Stimulated activated CD4-positive, alpha-beta T cell treated with anti-CD3 and anti-CD28 coated beads, Interleukin-12 subunit alpha, Interleukin-12 subunit beta, amount 100 ng/mL, for 4 hours (primary cell): ENCODE results near the gene CLIP4.

ENCODE experiments used
- DNase-seq: peaks from one replicate; pipeline ENCODE4 v3.0.0-alpha.2; 2020

CLIP4 gene

DNA sequence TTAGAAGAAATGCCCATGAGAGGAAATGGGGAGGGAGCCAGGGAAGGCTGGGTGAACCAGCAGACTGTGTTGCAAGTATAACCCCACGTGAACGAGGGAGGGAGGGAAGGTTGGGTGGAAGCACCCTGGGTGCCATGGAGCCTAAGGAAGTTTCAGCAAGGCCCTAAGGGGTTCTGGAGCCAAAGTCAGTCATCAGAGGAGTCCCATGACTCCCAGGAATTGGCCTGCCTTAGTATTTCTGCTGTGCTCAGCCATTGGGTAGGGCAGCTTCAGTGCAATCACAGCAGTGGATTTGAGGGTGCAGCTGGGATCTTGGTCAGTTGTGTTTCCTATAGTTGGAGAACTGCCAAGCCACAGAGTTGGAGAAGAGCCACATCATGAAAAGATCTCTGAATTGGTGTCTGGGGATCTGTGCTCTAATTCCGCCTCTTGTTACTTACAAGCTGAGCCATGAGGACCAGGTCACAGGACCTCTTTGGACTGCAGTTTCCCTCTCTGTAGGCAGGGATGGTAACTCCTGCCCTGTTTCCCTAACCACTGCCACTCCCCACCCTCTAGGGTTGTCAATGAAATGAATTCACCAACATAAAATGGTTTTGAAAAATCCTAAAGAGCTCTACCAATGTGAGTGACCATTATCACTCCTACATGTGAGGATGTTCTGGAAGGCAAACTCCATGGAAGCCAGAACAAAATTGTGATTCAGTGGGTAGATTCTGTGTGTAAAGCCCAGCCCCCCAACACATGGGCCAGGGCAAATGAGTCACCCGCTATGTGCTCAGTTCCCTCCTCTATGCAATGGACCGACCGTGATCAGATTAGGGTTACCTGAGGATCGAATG lies 108.9 kb downstream of the CLIP4 start:
- no peak for DNase-seq

GRCh38 chr2:29224693-29225551 lies 109.7 kb downstream of the CLIP4 start:
- no peak for DNase-seq

- DNase-seq, result no peak
These were observed 110.6 kb downstream of the CLIP4 start for GRCh38 chr2:29225814-29226213.

DNA sequence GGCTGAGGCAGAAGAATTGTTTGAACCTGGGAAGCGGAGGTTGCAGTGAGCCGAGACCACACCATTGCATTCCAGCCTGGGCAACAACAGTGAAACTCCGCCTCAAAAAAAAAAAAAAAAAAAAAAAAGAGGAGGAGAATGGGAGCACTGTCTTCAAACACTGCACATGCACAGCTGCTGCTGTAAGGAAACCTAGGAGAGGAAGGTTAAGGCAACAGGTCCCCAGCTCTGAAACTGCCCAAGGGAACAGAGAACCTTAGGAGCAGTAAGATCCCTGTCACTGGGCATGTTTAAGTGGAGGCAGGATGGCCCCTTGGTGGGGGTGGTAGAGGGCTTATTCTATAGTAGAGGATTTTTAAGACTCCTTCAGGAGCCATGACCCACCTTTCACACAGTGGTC lies 111.2 kb downstream of the CLIP4 start:
- DNase-seq, result no peak

GRCh38 chr2:29226808-29227207 lies 111.6 kb downstream of the CLIP4 start:
- no peak for DNase-seq

DNA sequence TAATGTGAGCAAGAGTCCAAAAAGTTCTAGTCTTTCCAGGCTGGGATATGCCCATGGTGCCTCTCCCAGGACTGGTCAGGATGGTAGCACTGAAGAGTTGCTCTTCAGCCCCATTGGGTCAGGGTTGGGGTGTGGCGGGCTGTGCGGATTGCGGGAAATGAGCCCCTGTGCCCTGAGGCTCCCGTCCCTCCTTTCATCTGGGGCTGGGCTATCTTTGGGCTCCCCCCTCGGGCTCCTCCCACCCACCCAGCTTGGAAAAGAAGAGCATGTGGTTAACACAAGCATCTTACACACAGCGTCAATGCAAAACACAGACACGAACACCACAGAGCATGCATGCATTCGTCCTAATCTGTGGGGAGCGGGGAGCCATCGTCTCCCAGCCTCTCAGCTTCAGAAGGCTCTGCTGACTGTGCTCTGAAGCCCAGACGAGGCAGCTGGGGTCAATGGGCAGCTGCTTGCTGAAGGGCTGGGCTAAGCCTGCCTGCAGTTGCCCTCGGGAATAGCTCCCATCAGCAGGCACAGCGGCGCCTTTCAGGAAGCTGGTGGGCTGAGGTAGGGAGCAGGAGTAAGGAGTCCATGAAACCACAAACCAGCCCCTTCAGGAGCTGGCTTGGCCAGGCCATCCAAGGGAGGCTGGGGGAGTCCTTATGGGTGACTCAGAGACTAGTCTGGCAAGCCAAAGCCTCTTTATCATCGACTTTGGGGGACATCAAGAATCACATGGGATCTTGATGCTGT lies 112.9 kb downstream of the CLIP4 start:
- no peak for DNase-seq

DNA sequence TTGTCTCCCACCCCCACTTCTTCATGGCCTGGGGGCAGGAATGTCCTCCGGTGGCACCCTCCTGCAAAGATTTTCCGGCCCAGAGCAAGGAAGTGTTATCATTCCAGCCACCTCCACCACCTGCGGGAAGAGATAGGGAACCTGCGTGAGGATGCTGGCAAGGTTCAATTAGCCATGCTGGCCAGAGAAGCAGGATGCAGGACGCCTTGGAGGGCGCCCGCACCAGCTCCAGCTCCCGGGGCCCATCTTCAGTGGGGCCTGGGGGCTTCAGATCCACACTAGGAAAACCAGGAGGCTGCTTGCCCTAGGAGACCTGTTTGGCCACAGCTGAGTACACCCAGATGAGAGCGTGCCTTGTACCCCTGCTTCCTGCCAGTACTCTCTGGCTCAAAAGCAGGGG lies 113.7 kb downstream of the CLIP4 start:
- no peak for DNase-seq

GRCh38 chr2:29229640-29230039 lies 114.4 kb downstream of the CLIP4 start:
- DNase-seq, result no peak

DNA sequence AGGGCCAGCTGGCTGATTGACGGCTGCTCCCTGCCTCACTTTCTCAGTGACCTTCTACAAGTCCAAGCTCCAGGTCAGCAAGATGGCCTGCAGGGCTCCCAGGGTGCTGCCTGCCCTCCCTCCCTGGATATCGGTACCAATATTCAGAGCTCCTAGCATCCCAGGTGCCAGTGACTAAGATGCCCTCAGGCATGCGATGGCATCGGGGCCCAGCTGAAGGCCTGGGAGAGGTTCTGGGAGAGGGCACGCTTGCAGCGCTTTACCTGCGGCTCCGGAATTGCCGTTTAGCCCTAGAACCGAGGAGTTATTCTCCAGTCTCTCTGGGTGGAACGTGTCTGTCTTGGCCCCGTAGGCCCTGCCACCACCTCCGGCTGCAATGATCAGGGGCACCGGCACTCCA lies 116.8 kb downstream of the CLIP4 start:
- no peak for DNase-seq

- DNase-seq, result no peak
These were observed 118.2 kb downstream of the CLIP4 start for GRCh38 chr2:29233428-29233827.

DNA sequence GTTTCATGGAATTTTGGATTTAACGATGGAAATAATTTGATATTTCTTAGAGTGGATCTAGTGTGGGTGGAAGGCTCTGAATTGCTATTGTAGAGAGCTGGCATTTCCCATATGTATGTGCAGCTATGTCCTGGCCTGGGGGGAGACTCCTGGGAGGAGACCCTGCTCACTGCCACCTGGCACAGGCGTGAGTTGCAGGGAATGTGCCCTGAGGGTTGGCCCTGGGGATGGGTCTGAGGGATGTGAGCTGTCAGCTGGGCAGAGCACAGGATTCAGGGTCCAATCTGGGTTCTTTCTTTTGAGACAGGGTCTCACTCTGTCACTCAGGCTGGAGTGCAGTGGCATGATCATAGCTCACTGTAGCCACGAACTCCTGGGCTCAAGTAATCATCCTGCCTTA lies 120.2 kb downstream of the CLIP4 start:
- no peak for DNase-seq

DNA sequence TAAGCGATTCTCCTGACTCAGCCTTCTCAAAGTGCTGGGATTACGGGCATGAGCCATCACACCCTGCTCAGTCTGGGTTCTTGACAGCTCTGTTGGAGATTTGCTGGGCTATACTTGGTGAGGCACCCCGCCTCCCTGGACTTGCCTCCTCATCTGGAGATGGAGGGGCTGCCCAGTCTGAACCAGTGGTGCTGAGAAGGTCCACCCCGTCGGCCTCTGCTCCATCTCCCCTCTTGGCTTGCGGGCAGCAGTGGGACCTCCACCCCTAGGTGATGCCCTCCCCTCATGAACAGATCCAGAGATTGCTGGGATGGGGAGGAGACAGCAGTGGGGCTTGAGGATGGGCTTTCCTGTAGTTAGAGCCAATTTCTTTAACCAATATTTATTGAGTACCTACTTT lies 120.9 kb downstream of the CLIP4 start:
- no peak for DNase-seq

DNA sequence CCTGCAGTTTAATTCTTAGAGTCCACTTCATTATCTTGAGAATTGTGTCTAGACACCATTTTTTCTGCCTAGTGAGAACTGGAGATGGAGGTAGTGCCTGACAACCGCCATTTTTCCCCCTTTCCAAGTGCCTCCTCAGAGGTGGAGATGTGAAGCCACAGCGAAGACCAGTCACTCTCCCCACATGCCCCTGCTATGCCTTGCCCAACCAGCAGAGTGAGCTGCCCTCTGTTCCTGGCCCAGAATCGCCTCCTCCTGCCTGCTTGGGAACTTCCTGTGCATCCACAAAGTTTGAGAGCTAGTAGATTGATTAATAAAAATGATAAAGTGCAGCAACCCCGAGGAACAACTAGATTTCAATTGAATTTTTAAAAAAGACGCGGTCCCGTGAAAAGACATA lies 123.3 kb downstream of the CLIP4 start:
- no peak for DNase-seq
